H1 (cell line): ENCODE data around the gene NEDD4. TPM values are rescaled to one million over a fixed set of nuclear protein-coding genes. Genes with fewer than 3 reads are reported as not detected.

Source experiments
- CTCF ChIA-PET: fragments of 300-600 bp; sonication (Branson Sonifier 250); formaldehyde crosslinking; loops from one replicate; lab custom pipeline; 2021; ENCODE audit not compliant: partially characterized antibody; lab: Charles Lee
- POLR2A ChIA-PET: fragments of 300-600 bp; sonication (Branson Sonifier 250); formaldehyde crosslinking; loops from one replicate; lab custom pipeline; 2021; ENCODE audit warnings: inconsistent platforms; ENCODE audit not compliant: partially characterized antibody; lab: Charles Lee
- DNase-seq, 2 experiments: peaks; one replicate each; pipeline versions ENCODE4 v3.0.0 to v3.0.0-alpha.2; 2010 to 2022; ENCODE audit warnings: low spot score in 2 of 2, low read depth in 1 of 2, mixed read lengths in 1 of 2
- FAIRE-seq: peaks from 2 replicates; lab custom pipeline; 2011; peaks lifted over from hg19 to GRCh38; lab: Jason Lieb, UNC
- H2AFZ ChIP-seq: 2 replicates; pipeline ENCODE4 v1.8.1; 2012; ENCODE audit warnings: low read length, inconsistent platforms
- H2AK5ac ChIP-seq: 2 replicates; pipeline ENCODE4 v1.6.1; 2013; ENCODE audit warnings: low read depth, low read length
- H2BK120ac ChIP-seq: replicated peaks from 2 replicates; pipeline ENCODE3; 2013; ENCODE audit warnings: low read depth, low read length, inconsistent platforms
- H2BK12ac ChIP-seq: 2 replicates; pipeline ENCODE4 v1.6.1; 2013; ENCODE audit warnings: low read depth, low read length
- H2BK15ac ChIP-seq: 2 replicates; pipeline ENCODE4 v1.6.1; 2013; ENCODE audit warnings: low read length
- H2BK20ac ChIP-seq: 2 replicates; pipeline ENCODE4 v1.6.1; 2013; ENCODE audit warnings: low read length
- H2BK5ac ChIP-seq: 2 replicates; pipeline ENCODE4 v1.6.1; 2013; ENCODE audit warnings: low read depth, low read length
- H3K14ac ChIP-seq: 2 replicates; pipeline ENCODE4 v1.6.1; 2013; ENCODE audit warnings: inconsistent platforms; ENCODE audit not compliant: insufficient read length
- H3K18ac ChIP-seq: 2 replicates; pipeline ENCODE4 v1.6.1; 2013; ENCODE audit warnings: low read length; ENCODE audit errors: extremely low read depth
- H3K23ac ChIP-seq: 2 replicates; pipeline ENCODE4 v1.6.1; 2013; ENCODE audit warnings: inconsistent platforms; ENCODE audit not compliant: insufficient read length
- H3K23me2 ChIP-seq: 2 replicates; pipeline ENCODE4 v1.6.1; 2013; ENCODE audit warnings: low read depth, low read length
- H3K27ac ChIP-seq: 2 replicates; pipeline ENCODE4 v1.6.1; 2011; ENCODE audit warnings: low read depth, low read length, inconsistent platforms
- H3K27me3 ChIP-seq, 4 experiments: replicated peaks in 1 of 4; 1 replicate in 1 of 4; 2 replicates in 3 of 4; pipeline versions ENCODE4 v1.6.1 to v1.8.1; 2011 to 2013; ENCODE audit warnings: low read length in 3 of 4, mild to moderate bottlenecking in 3 of 4, inconsistent platforms in 2 of 4, mixed read lengths in 2 of 4, moderate library complexity in 1 of 4; ENCODE audit not compliant: control insufficient read depth in 3 of 4, insufficient read depth in 3 of 4; ENCODE audit errors: extremely low read depth in 1 of 4
- H3K36me3 ChIP-seq, 4 experiments: 2 replicates each; pipeline versions ENCODE4 v1.6.1 to v1.8.1; 2011 to 2013; ENCODE audit warnings: mild to moderate bottlenecking in 4 of 4, low read length in 3 of 4, moderate library complexity in 2 of 4, control low read depth in 1 of 4, inconsistent platforms in 1 of 4; ENCODE audit not compliant: insufficient read depth in 4 of 4, control insufficient read depth in 2 of 4
- H3K4ac ChIP-seq: replicated peaks from 2 replicates; pipeline ENCODE3; 2013; ENCODE audit warnings: low read length, low read depth, mixed read lengths, inconsistent platforms; ENCODE audit not compliant: insufficient read length
- H3K4me1 ChIP-seq, 4 experiments: replicated peaks in 1 of 4; 1 replicate in 1 of 4; 2 replicates in 3 of 4; pipeline versions ENCODE4 v1.6.1 to v1.8.1; 2011 to 2013; ENCODE audit warnings: low read length in 3 of 4, inconsistent platforms in 2 of 4, mixed read lengths in 1 of 4; ENCODE audit not compliant: insufficient read depth in 4 of 4, control insufficient read depth in 3 of 4
- H3K4me2 ChIP-seq, 2 experiments: 2 replicates each; pipeline versions ENCODE4 v1.6.1 to v1.8.1; 2011 to 2013; ENCODE audit warnings: low read depth in 2 of 2, low read length in 2 of 2, control low read depth in 1 of 2, inconsistent platforms in 1 of 2, mild to moderate bottlenecking in 1 of 2; ENCODE audit not compliant: insufficient read depth in 1 of 2
- H3K4me3 ChIP-seq, 4 experiments: fragments of 200-600, 300-600 bp in 1 of 4; sonication (generic), shearing (Covaris generic), sonication (Bioruptor Twin) in 1 of 4; 2 replicates each; pipeline versions ENCODE4 v1.5.1 to v1.8.1; 2011 to 2016; ENCODE audit warnings: low read length in 4 of 4, low read depth in 3 of 4, control low read depth in 2 of 4, inconsistent platforms in 2 of 4, mild to moderate bottlenecking in 2 of 4, mixed read lengths in 1 of 4, moderate library complexity in 1 of 4; ENCODE audit not compliant: insufficient read depth in 2 of 4; ENCODE audit errors: extremely low read depth in 1 of 4
- H3K56ac ChIP-seq: replicated peaks from 2 replicates; pipeline ENCODE3; 2013; ENCODE audit warnings: low read depth, mild to moderate bottlenecking, mixed read lengths, low read length, inconsistent platforms; ENCODE audit not compliant: insufficient read length
- H3K79me1 ChIP-seq: 2 replicates; pipeline ENCODE4 v1.6.1; 2013; ENCODE audit warnings: low read depth, low read length, control low read depth
- H3K79me2 ChIP-seq, 2 experiments: 2 replicates each; pipeline versions ENCODE4 v1.6.1 to v1.8.1; 2012 to 2013; ENCODE audit warnings: low read length in 2 of 2, mild to moderate bottlenecking in 2 of 2, inconsistent platforms in 1 of 2; ENCODE audit not compliant: insufficient read depth in 2 of 2, control insufficient read depth in 1 of 2
- H3K9ac ChIP-seq, 4 experiments: replicated peaks in 1 of 4; 1 replicate in 1 of 4; 2 replicates in 3 of 4; pipeline versions ENCODE4 v1.6.1 to v1.8.1; 2011 to 2013; ENCODE audit warnings: low read depth in 3 of 4, low read length in 3 of 4, control low read depth in 2 of 4, mild to moderate bottlenecking in 2 of 4, moderate library complexity in 2 of 4, inconsistent platforms in 1 of 4; ENCODE audit errors: extremely low read depth in 1 of 4
- H3K9me3 ChIP-seq, 2 experiments: 2 replicates each; pipeline versions ENCODE4 v1.6.1 to v1.8.1; 2012 to 2013; ENCODE audit warnings: mild to moderate bottlenecking in 2 of 2, moderate library complexity in 2 of 2, control low read depth in 1 of 2, inconsistent platforms in 1 of 2, low read depth in 1 of 2, low read length in 1 of 2, mixed read lengths in 1 of 2; ENCODE audit not compliant: insufficient read depth in 2 of 2
- H4K20me1 ChIP-seq, 2 experiments: replicated peaks in 1 of 2; 2 replicates each; pipeline versions ENCODE3 to v1.8.1; 2011 to 2013; ENCODE audit warnings: inconsistent platforms in 2 of 2, low read length in 2 of 2, mild to moderate bottlenecking in 1 of 2; ENCODE audit not compliant: insufficient read depth in 2 of 2, control insufficient read depth in 1 of 2
- H4K5ac ChIP-seq: 2 replicates; pipeline ENCODE4 v1.6.1; 2013; ENCODE audit warnings: low read length, low read depth, mixed read lengths, inconsistent platforms; ENCODE audit not compliant: insufficient read length
- H4K8ac ChIP-seq: 2 replicates; pipeline ENCODE4 v1.8.0; 2013; ENCODE audit warnings: mild to moderate bottlenecking, moderate library complexity, low read length, inconsistent platforms; ENCODE audit not compliant: insufficient read depth; ENCODE audit errors: extremely low read depth
- H4K91ac ChIP-seq: replicated peaks from 2 replicates; pipeline ENCODE3; 2013; ENCODE audit warnings: low read length, mixed read lengths, inconsistent platforms; ENCODE audit not compliant: insufficient read length
- BCL11A ChIP-seq, 2 experiments: IDR thresholded peaks; one replicate each; pipeline ENCODE4 v1.6.1; 2011; ENCODE audit warnings: low read depth in 2 of 2, low read length in 2 of 2, mild to moderate bottlenecking in 2 of 2
- CHD1 ChIP-seq: IDR thresholded peaks from 2 replicates; pipeline ENCODE4 v1.6.1; 2012; ENCODE audit warnings: low read depth, low read length, improper control_type of control experiment
- CHD2 ChIP-seq: IDR thresholded peaks from 2 replicates; pipeline ENCODE4 v1.6.1; 2012; ENCODE audit warnings: low read length, improper control_type of control experiment
- KDM5A ChIP-seq: fragments of 200-600 bp; IDR thresholded peaks from 2 replicates; pipeline ENCODE4 v1.7.1; 2012; ENCODE audit warnings: mild to moderate bottlenecking, low read length, inconsistent platforms, mixed read lengths
- POLR2AphosphoS5 ChIP-seq: IDR thresholded peaks from 2 replicates; pipeline ENCODE4 v1.6.1; 2011; ENCODE audit warnings: low read depth, low read length
- RAD21 ChIP-seq, 2 experiments: IDR thresholded peaks in 1 of 2; conservative IDR thresholded peaks in 1 of 2; 2 replicates each; pipeline ENCODE4 v1.6.1; 2011; ENCODE audit warnings: low read depth in 2 of 2, low read length in 2 of 2, improper control_type of control experiment in 1 of 2, inconsistent platforms in 1 of 2, mild to moderate bottlenecking in 1 of 2, moderate library complexity in 1 of 2
- WGBS, 2 experiments: shearing (Covaris generic) in 1 of 2; methylation state at CpG; one replicate each; pipeline versions ENCODE4 v1.1.6 to v1.1.7; 2013 to 2015; ENCODE audit warnings: low lambda C conversion rate in 2 of 2, mixed read lengths in 2 of 2, inconsistent platforms in 1 of 2, low coverage in 1 of 2, missing lambda C conversion rate in 1 of 2; ENCODE audit not compliant: insufficient replicate concordance in 2 of 2, insufficient coverage in 1 of 2, insufficient read length in 1 of 2; ENCODE audit errors: extremely low coverage in 1 of 2, missing lambda C conversion rate in 1 of 2; 5-methylcytosine and 5-hydroxymethylcytosine counted together
- polyA plus RNA-seq, 7 experiments: library from polyadenylated mRNA; depleted of rRNA in 3 of 7; stranded (reverse) in 5 of 7; unstranded in 2 of 7; fragments of >200 nt in 5 of 7; fragments of 200-250 nt in 2 of 7; gene quantifications; 1 replicate in 5 of 7; 2 replicates in 1 of 7; 4 replicates in 1 of 7; pipeline versions ENCODE4 v1.2.1 to v1.2.3, GENCODE V29; 2011 to 2013; ENCODE audit warnings: missing spikeins in 2 of 7, mixed read lengths in 2 of 7
- total RNA-seq: library from RNA; stranded (reverse); fragmentation: NEBNext Ultra II Directional; extraction: Animal tissue kit (Norgen Biotek cat#: 25700); gene quantifications from 2 replicates; pipeline ENCODE4 v1.2.1, GENCODE V29; 2021
- TF ChIP-seq, protein P1 (sequence below), 3 experiments: IDR thresholded peaks; 1 replicate in 2 of 3; 2 replicates in 1 of 3; pipeline versions ENCODE4 v1.5.1 to v1.6.1; 2011; ENCODE audit warnings: low read length in 3 of 3, mild to moderate bottlenecking in 3 of 3, inconsistent platforms in 2 of 3, low read depth in 1 of 3, moderate library complexity in 1 of 3; ENCODE audit not compliant: insufficient read depth in 1 of 3; ENCODE audit errors: control extremely low read depth in 1 of 3
- TF ChIP-seq, protein P2 (sequence below): IDR thresholded peaks from 2 replicates; pipeline ENCODE4 v1.6.1; 2011; ENCODE audit warnings: low read depth, mild to moderate bottlenecking, low read length; ENCODE audit not compliant: insufficient read depth
- TF ChIP-seq, protein P3 (sequence below): IDR thresholded peaks from 2 replicates; pipeline ENCODE4 v1.6.1; 2011; ENCODE audit warnings: low read length, improper control_type of control experiment

NEDD4 gene
- total and polyA plus RNA-seq, 2 of the 8 experiments (the other 6 are each of a cell fraction or from before 2014, with no cell fraction given) = 0.95 to 3.9 TPM

DNA sequence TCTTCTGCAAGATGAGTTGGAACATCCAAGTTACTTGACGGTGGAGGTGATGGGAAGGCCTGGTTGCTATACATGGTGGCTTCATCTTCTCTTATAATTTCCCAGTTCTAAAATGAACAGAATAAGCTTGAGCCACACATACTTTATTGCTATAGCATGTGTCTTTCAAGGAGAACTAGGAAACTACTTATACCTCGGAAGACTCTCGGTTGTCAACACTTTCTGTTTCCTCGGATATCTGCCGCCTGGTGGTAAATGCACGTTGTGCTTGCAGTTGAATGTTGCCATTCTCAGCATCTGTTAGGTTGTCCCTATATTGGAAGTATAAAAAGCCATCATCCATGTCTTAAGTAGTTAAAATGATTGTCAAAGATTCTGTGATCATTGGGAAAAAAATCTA, 132.9 kb downstream of the NEDD4 start:
- Histone ChIP-seq H3K4me2 (no peak overlapping the region), H4K20me1 (no peaks in the 10 kb centered on the region), H3K9ac (no peak overlapping the region), H3K18ac (no peak overlapping the region), H3K79me1 (no peaks in the 10 kb centered on the region), H3K4me3 (no peak overlapping the region), H3K56ac (no peak overlapping the region), H2BK12ac (no peak overlapping the region), H3K27me3 (no peaks in the 10 kb centered on the region), H3K23ac (no peak overlapping the region), H3K14ac (no peak overlapping the region), H2AFZ (no peak overlapping the region), H3K9me3 (no peaks in the 10 kb centered on the region), H3K23me2 (no peaks in the 10 kb centered on the region), H4K8ac (no peak overlapping the region), H2BK15ac (no peak overlapping the region), H2BK5ac (no peak overlapping the region), H4K5ac (no peak overlapping the region), H3K27ac (no peak overlapping the region), H3K4me1 (no peaks in the 10 kb centered on the region), H4K91ac (no peak overlapping the region), H3K4ac (no peak overlapping the region), H2BK120ac (no peak overlapping the region), H3K79me2 (no peaks in the 10 kb centered on the region), H2AK5ac (no peak overlapping the region), H3K36me3 (no peaks in the 10 kb centered on the region), H2BK20ac (no peak overlapping the region)
- WGBS, 2 experiments = 84% methylated on average over 6 of the region's 6 CpGs; no CpG with 5 or more reads in 1 of the 2 experiments
- POLR2A ChIA-PET = interaction anchor here (0.6 kb wide), 1 partner anchor 269 kb away, joined by 4 read pairs; no protein-coding TSS in a partner anchor
- DNase-seq (no peak), FAIRE-seq (no peak)
- CTCF ChIA-PET = interaction anchor here (0.8 to 2.6 kb wide), 7 partner anchors 7 to 403 kb away, joined by 3 to 10 read pairs (median 3); no protein-coding TSS in a partner anchor
- TF ChIP-seq CHD1 = no peak
- TF ChIP-seq, protein P1, sequence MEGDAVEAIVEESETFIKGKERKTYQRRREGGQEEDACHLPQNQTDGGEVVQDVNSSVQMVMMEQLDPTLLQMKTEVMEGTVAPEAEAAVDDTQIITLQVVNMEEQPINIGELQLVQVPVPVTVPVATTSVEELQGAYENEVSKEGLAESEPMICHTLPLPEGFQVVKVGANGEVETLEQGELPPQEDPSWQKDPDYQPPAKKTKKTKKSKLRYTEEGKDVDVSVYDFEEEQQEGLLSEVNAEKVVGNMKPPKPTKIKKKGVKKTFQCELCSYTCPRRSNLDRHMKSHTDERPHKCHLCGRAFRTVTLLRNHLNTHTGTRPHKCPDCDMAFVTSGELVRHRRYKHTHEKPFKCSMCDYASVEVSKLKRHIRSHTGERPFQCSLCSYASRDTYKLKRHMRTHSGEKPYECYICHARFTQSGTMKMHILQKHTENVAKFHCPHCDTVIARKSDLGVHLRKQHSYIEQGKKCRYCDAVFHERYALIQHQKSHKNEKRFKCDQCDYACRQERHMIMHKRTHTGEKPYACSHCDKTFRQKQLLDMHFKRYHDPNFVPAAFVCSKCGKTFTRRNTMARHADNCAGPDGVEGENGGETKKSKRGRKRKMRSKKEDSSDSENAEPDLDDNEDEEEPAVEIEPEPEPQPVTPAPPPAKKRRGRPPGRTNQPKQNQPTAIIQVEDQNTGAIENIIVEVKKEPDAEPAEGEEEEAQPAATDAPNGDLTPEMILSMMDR (IDR thresholded peaks at IDR 0.05; ENCODE audit: control extremely low read depth in 1 of 3, insufficient read depth in 1 of 3, low read depth in 1 of 3, low read length in 3 of 3) = peak in 2 of 3 experiments; percentile 6 to 29; a peak in 2 of 4 replicates
- TF ChIP-seq, protein P2, sequence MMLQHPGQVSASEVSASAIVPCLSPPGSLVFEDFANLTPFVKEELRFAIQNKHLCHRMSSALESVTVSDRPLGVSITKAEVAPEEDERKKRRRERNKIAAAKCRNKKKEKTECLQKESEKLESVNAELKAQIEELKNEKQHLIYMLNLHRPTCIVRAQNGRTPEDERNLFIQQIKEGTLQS = no peak
- TF ChIP-seq POLR2AphosphoS5 = no peak
- no peak for TF ChIP-seq KDM5A
- TF ChIP-seq, protein P3, sequence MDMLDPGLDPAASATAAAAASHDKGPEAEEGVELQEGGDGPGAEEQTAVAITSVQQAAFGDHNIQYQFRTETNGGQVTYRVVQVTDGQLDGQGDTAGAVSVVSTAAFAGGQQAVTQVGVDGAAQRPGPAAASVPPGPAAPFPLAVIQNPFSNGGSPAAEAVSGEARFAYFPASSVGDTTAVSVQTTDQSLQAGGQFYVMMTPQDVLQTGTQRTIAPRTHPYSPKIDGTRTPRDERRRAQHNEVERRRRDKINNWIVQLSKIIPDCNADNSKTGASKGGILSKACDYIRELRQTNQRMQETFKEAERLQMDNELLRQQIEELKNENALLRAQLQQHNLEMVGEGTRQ = no peak
- no peak for TF ChIP-seq BCL11A (IDR thresholded peaks at IDR 0.05; ENCODE audit: low read depth in 2 of 2, low read length in 2 of 2)
- TF ChIP-seq CHD2 = no peak
- TF ChIP-seq RAD21 (IDR thresholded peaks at IDR 0.05 in 1 of 2, conservative IDR thresholded peaks at IDR 0.05 in 1 of 2; ENCODE audit: low read depth in 2 of 2, low read length in 2 of 2) = peak in 1 of 2 experiments; percentile 6; a peak in 1 of 4 replicates
